NCI-H446 (cell line): ENCODE measurements around the gene TBX4.

Experiments used
- DNase-seq, 2 experiments: peaks; one replicate each; lab custom pipeline; 2025; lab: John Stamatoyannopoulos, UW

The TBX4 gene

GRCh38 chr17:61454381-61455323, 2.4 kb downstream of the TBX4 start:
- no peak for DNase-seq

- no peak for DNase-seq
Observed at GRCh38 chr17:61455324-61456060, 3.3 kb downstream of the TBX4 start.

- no peak for DNase-seq
Observed at GRCh38 chr17:61456061-61456681, 3.9 kb downstream of the TBX4 start.

GRCh38 chr17:61456688-61457225, 4.5 kb downstream of the TBX4 start:
- DNase-seq: no peak

- DNase-seq: no peak
Observed at GRCh38 chr17:61457226-61457983, 5.2 kb downstream of the TBX4 start.

GRCh38 chr17:61458000-61458399, 5.8 kb downstream of the TBX4 start:
- no peak for DNase-seq

GRCh38 chr17:61458421-61459141, 6.4 kb downstream of the TBX4 start:
- no peak for DNase-seq

- no peak for DNase-seq
Observed at GRCh38 chr17:61459142-61459809, 7.1 kb downstream of the TBX4 start.

- DNase-seq: no peak
Observed at GRCh38 chr17:61459939-61460718, 7.9 kb downstream of the TBX4 start.

GRCh38 chr17:61460796-61461585, 8.8 kb downstream of the TBX4 start:
- DNase-seq: no peak

GRCh38 chr17:61461586-61461966, 9.4 kb downstream of the TBX4 start:
- no peak for DNase-seq

GRCh38 chr17:61461967-61462718, 9.9 kb downstream of the TBX4 start:
- no peak for DNase-seq

- DNase-seq: no peak
Observed at GRCh38 chr17:61462719-61463315, 10.6 kb downstream of the TBX4 start.

- DNase-seq: no peak
Observed at GRCh38 chr17:61463316-61464129, 11.3 kb downstream of the TBX4 start.

- DNase-seq: no peak
Observed at GRCh38 chr17:61464130-61464842, 12.1 kb downstream of the TBX4 start.

- no peak for DNase-seq
Observed at GRCh38 chr17:61464843-61465180, 12.6 kb downstream of the TBX4 start.
